ENCODE data around the gene TNFAIP2.

The TNFAIP2 gene

GRCh38 chr14:103095210-103095778, 28.0 kb upstream of the TNFAIP2 start:
- Histone ChIP-seq H3K9ac (ENCODE audit: low read length) (no peak overlapping the region), H3K27ac (ENCODE audit: low read depth, low read length) (no peak overlapping the region), H3K36me3 (ENCODE audit: control insufficient read depth, insufficient read depth, low read length) (no peaks in the 10 kb centered on the region), H3K4me3 (ENCODE audit: low read depth, low read length) (no peak overlapping the region), H3K9me3 (ENCODE audit: control insufficient read depth, insufficient read depth, low read depth, low read length) (no peaks in the 10 kb centered on the region), H3K4me1 (ENCODE audit: control insufficient read depth, insufficient read depth, low read length) (peaks cover 37% of the 10 kb centered on the region), H3K27me3 (ENCODE audit: control insufficient read depth, insufficient read depth, low read length) (peaks cover 9% of the 10 kb centered on the region)

GRCh38 chr14:103096387-103096786, 26.9 kb upstream of the TNFAIP2 start:
- H3K4me1 ChIP-seq (ENCODE audit: control insufficient read depth, insufficient read depth, low read length) = peaks cover 35% of the 10 kb centered on the region
- H3K4me3 ChIP-seq (ENCODE audit: low read depth, low read length) = no peak overlapping the region
- H3K36me3 ChIP-seq (ENCODE audit: control insufficient read depth, insufficient read depth, low read length) = no peaks in the 10 kb centered on the region
- H3K27ac ChIP-seq (ENCODE audit: low read depth, low read length) = no peak overlapping the region
- H3K9ac ChIP-seq (ENCODE audit: low read length) = no peak overlapping the region
- 0 out of 2 replicates have a peak, but pooled peaks cover 2% of the 10 kb centered on the region for H3K27me3 ChIP-seq (ENCODE audit: control insufficient read depth, insufficient read depth, low read length)
- no peaks in the 10 kb centered on the region for H3K9me3 ChIP-seq (ENCODE audit: control insufficient read depth, insufficient read depth, low read depth, low read length)

GRCh38 chr14:103097244-103097993, 25.8 kb upstream of the TNFAIP2 start:
- H3K4me1 ChIP-seq (ENCODE audit: control insufficient read depth, insufficient read depth, low read length) = peaks cover 35% of the 10 kb centered on the region
- no peak overlapping the region for H3K4me3 ChIP-seq (ENCODE audit: low read depth, low read length)
- H3K9ac ChIP-seq (ENCODE audit: low read length) = no peak overlapping the region
- peaks cover 12% of the 10 kb centered on the region for H3K27me3 ChIP-seq (ENCODE audit: control insufficient read depth, insufficient read depth, low read length)
- H3K27ac ChIP-seq (ENCODE audit: low read depth, low read length) = no peak overlapping the region
- H3K36me3 ChIP-seq (ENCODE audit: control insufficient read depth, insufficient read depth, low read length) = no peaks in the 10 kb centered on the region
- no peaks in the 10 kb centered on the region for H3K9me3 ChIP-seq (ENCODE audit: control insufficient read depth, insufficient read depth, low read depth, low read length)

GRCh38 chr14:103097994-103098957, 25.0 kb upstream of the TNFAIP2 start:
- no peak overlapping the region for H3K27ac ChIP-seq (ENCODE audit: low read depth, low read length)
- H3K4me3 ChIP-seq (ENCODE audit: low read depth, low read length) = no peak overlapping the region
- H3K27me3 ChIP-seq (ENCODE audit: control insufficient read depth, insufficient read depth, low read length) = peaks cover 21% of the 10 kb centered on the region
- no peaks in the 10 kb centered on the region for H3K9me3 ChIP-seq (ENCODE audit: control insufficient read depth, insufficient read depth, low read depth, low read length)
- peaks cover 35% of the 10 kb centered on the region for H3K4me1 ChIP-seq (ENCODE audit: control insufficient read depth, insufficient read depth, low read length)
- H3K36me3 ChIP-seq (ENCODE audit: control insufficient read depth, insufficient read depth, low read length) = no peaks in the 10 kb centered on the region
- no peak overlapping the region for H3K9ac ChIP-seq (ENCODE audit: low read length)

GRCh38 chr14:103099081-103099732, 24.1 kb upstream of the TNFAIP2 start:
- Histone ChIP-seq H3K36me3 (ENCODE audit: control insufficient read depth, insufficient read depth, low read length) (no peaks in the 10 kb centered on the region), H3K4me1 (ENCODE audit: control insufficient read depth, insufficient read depth, low read length) (peaks cover 34% of the 10 kb centered on the region), H3K4me3 (ENCODE audit: low read depth, low read length) (no peak overlapping the region), H3K27me3 (ENCODE audit: control insufficient read depth, insufficient read depth, low read length) (peaks cover 30% of the 10 kb centered on the region), H3K27ac (ENCODE audit: low read depth, low read length) (no peak overlapping the region), H3K9ac (ENCODE audit: low read length) (no peak overlapping the region), H3K9me3 (ENCODE audit: control insufficient read depth, insufficient read depth, low read depth, low read length) (no peaks in the 10 kb centered on the region)

- peaks cover 38% of the 10 kb centered on the region for H3K4me1 ChIP-seq (ENCODE audit: control insufficient read depth, insufficient read depth, low read length)
- H3K9me3 ChIP-seq (ENCODE audit: control insufficient read depth, insufficient read depth, low read depth, low read length) = no peaks in the 10 kb centered on the region
- H3K9ac ChIP-seq (ENCODE audit: low read length) = no peak overlapping the region
- H3K36me3 ChIP-seq (ENCODE audit: control insufficient read depth, insufficient read depth, low read length) = no peaks in the 10 kb centered on the region
- no peak overlapping the region for H3K4me3 ChIP-seq (ENCODE audit: low read depth, low read length)
- H3K27ac ChIP-seq (ENCODE audit: low read depth, low read length) = no peak overlapping the region
- H3K27me3 ChIP-seq (ENCODE audit: control insufficient read depth, insufficient read depth, low read length) = peaks cover 36% of the 10 kb centered on the region
Observed at GRCh38 chr14:103099733-103100280, 23.5 kb upstream of the TNFAIP2 start.

- Histone ChIP-seq H3K27ac (ENCODE audit: low read depth, low read length) (no peak overlapping the region), H3K9me3 (ENCODE audit: control insufficient read depth, insufficient read depth, low read depth, low read length) (no peaks in the 10 kb centered on the region), H3K4me3 (ENCODE audit: low read depth, low read length) (no peak overlapping the region), H3K27me3 (ENCODE audit: control insufficient read depth, insufficient read depth, low read length) (peaks cover 42% of the 10 kb centered on the region), H3K9ac (ENCODE audit: low read length) (no peak overlapping the region), H3K4me1 (ENCODE audit: control insufficient read depth, insufficient read depth, low read length) (peaks cover 43% of the 10 kb centered on the region), H3K36me3 (ENCODE audit: control insufficient read depth, insufficient read depth, low read length) (no peaks in the 10 kb centered on the region)
Observed at GRCh38 chr14:103100281-103101121, 22.8 kb upstream of the TNFAIP2 start.

GRCh38 chr14:103101257-103101962, 21.9 kb upstream of the TNFAIP2 start:
- Histone ChIP-seq H3K4me3 (ENCODE audit: low read depth, low read length) (no peak overlapping the region), H3K9me3 (ENCODE audit: control insufficient read depth, insufficient read depth, low read depth, low read length) (no peaks in the 10 kb centered on the region), H3K36me3 (ENCODE audit: control insufficient read depth, insufficient read depth, low read length) (no peaks in the 10 kb centered on the region), H3K27me3 (ENCODE audit: control insufficient read depth, insufficient read depth, low read length) (peaks cover 47% of the 10 kb centered on the region), H3K27ac (ENCODE audit: low read depth, low read length) (no peak overlapping the region), H3K4me1 (ENCODE audit: control insufficient read depth, insufficient read depth, low read length) (peaks cover 44% of the 10 kb centered on the region), H3K9ac (ENCODE audit: low read length) (no peak overlapping the region)

GRCh38 chr14:103101963-103102688, 21.1 kb upstream of the TNFAIP2 start:
- Histone ChIP-seq H3K9ac (ENCODE audit: low read length) (no peak overlapping the region), H3K9me3 (ENCODE audit: control insufficient read depth, insufficient read depth, low read depth, low read length) (no peaks in the 10 kb centered on the region), H3K27me3 (ENCODE audit: control insufficient read depth, insufficient read depth, low read length) (peaks cover 48% of the 10 kb centered on the region), H3K36me3 (ENCODE audit: control insufficient read depth, insufficient read depth, low read length) (no peaks in the 10 kb centered on the region), H3K4me1 (ENCODE audit: control insufficient read depth, insufficient read depth, low read length) (peaks cover 40% of the 10 kb centered on the region), H3K4me3 (ENCODE audit: low read depth, low read length) (no peak overlapping the region), H3K27ac (ENCODE audit: low read depth, low read length) (no peak overlapping the region)
